Trophoblast cell (in vitro differentiated cells and primary cell): ENCODE data around the gene LIPC. TPM values are rescaled to one million over a fixed set of nuclear protein-coding genes. Genes with fewer than 3 reads are reported as not detected.

Experiments
- DNase-seq, 2 donors: peaks; one replicate each; pipeline ENCODE4 v3.0.0-alpha.2; 2016
- H2AFZ ChIP-seq: 2 replicates; pipeline ENCODE4 v1.6.1; 2013; ENCODE audit warnings: low read length, moderate library complexity, mild to moderate bottlenecking; ENCODE audit not compliant: insufficient read depth, poor library complexity
- H2AK5ac ChIP-seq: 2 replicates; pipeline ENCODE4 v1.6.1; 2013; ENCODE audit warnings: mild to moderate bottlenecking, low read length
- H2BK120ac ChIP-seq: 2 replicates; pipeline ENCODE4 v1.6.1; 2013; ENCODE audit warnings: low read length, mild to moderate bottlenecking, moderate library complexity; ENCODE audit not compliant: insufficient read depth, poor library complexity
- H2BK12ac ChIP-seq: 2 replicates; pipeline ENCODE4 v1.6.1; 2013; ENCODE audit warnings: mild to moderate bottlenecking, low read length, moderate library complexity
- H2BK5ac ChIP-seq: 2 replicates; pipeline ENCODE4 v1.6.1; 2013; ENCODE audit warnings: low read length, low read depth, moderate library complexity, mild to moderate bottlenecking; ENCODE audit not compliant: poor library complexity
- H3K14ac ChIP-seq: 2 replicates; pipeline ENCODE4 v1.6.1; 2013; ENCODE audit warnings: mild to moderate bottlenecking, low read length
- H3K18ac ChIP-seq: 2 replicates; pipeline ENCODE4 v1.6.1; 2013; ENCODE audit warnings: mild to moderate bottlenecking, low read length
- H3K23ac ChIP-seq: 2 replicates; pipeline ENCODE4 v1.6.1; 2013; ENCODE audit warnings: low read length
- H3K27ac ChIP-seq: 2 replicates; pipeline ENCODE4 v1.5.1; 2013; ENCODE audit warnings: low read depth, mild to moderate bottlenecking, inconsistent platforms, low read length, moderate library complexity
- H3K27me3 ChIP-seq: 2 replicates; pipeline ENCODE4 v1.6.1; 2013; ENCODE audit warnings: inconsistent platforms, mild to moderate bottlenecking, low read length, moderate library complexity; ENCODE audit not compliant: insufficient read depth
- H3K36me3 ChIP-seq, 2 experiments: 1 replicate in 1 of 2; 2 replicates in 1 of 2; pipeline ENCODE4 v1.6.1; 2013; ENCODE audit warnings: low read length in 2 of 2, mild to moderate bottlenecking in 2 of 2, moderate library complexity in 1 of 2; ENCODE audit not compliant: insufficient read depth in 2 of 2, control insufficient read depth in 1 of 2
- H3K4ac ChIP-seq: 2 replicates; pipeline ENCODE4 v1.6.1; 2013; ENCODE audit warnings: low read depth, mild to moderate bottlenecking, low read length, moderate library complexity
- H3K4me1 ChIP-seq, 2 experiments: 1 replicate in 1 of 2; 2 replicates in 1 of 2; pipeline ENCODE4 v1.6.1; 2013; ENCODE audit warnings: low read length in 2 of 2, mild to moderate bottlenecking in 2 of 2, moderate library complexity in 1 of 2; ENCODE audit not compliant: insufficient read depth in 2 of 2, control insufficient read depth in 1 of 2
- H3K4me2 ChIP-seq: 2 replicates; pipeline ENCODE4 v1.6.1; 2013; ENCODE audit warnings: inconsistent platforms, mild to moderate bottlenecking, low read length, moderate library complexity
- H3K4me3 ChIP-seq: 2 replicates; pipeline ENCODE4 v1.5.1; 2013; ENCODE audit warnings: mild to moderate bottlenecking, low read depth, low read length, inconsistent platforms
- H3K79me1 ChIP-seq: one replicate; pipeline ENCODE4 v1.6.1; 2013; ENCODE audit warnings: low read length
- H3K79me2 ChIP-seq: 2 replicates; pipeline ENCODE4 v1.6.1; 2013; ENCODE audit warnings: low read length, mild to moderate bottlenecking; ENCODE audit not compliant: control insufficient read depth, insufficient read depth, poor library complexity
- H3K9ac ChIP-seq: 2 replicates; pipeline ENCODE4 v1.6.1; 2013; ENCODE audit warnings: mild to moderate bottlenecking, low read length
- H3K9me3 ChIP-seq: 2 replicates; pipeline ENCODE4 v1.6.1; 2013; ENCODE audit warnings: low read depth, mild to moderate bottlenecking, control low read depth, inconsistent platforms, low read length; ENCODE audit not compliant: insufficient read depth
- H4K12ac ChIP-seq: 2 replicates; pipeline ENCODE4 v1.6.1; 2013; ENCODE audit warnings: low read depth, mild to moderate bottlenecking, low read length, moderate library complexity
- H4K8ac ChIP-seq: 2 replicates; pipeline ENCODE4 v1.6.1; 2013; ENCODE audit warnings: low read depth, mild to moderate bottlenecking, low read length, moderate library complexity
- H4K91ac ChIP-seq: one replicate; pipeline ENCODE4 v1.6.1; 2013; ENCODE audit warnings: low read depth, mild to moderate bottlenecking, low read length, moderate library complexity
- WGBS: extraction: QIAGEN DNeasy Blood & Tissue Kit; methylation state at CpG from one replicate; pipeline ENCODE4 v1.1.7; 2013; ENCODE audit warnings: missing lambda C conversion rate; ENCODE audit not compliant: insufficient read length, insufficient coverage; ENCODE audit errors: extremely low coverage; 5-methylcytosine and 5-hydroxymethylcytosine counted together
- polyA plus RNA-seq: library from polyadenylated mRNA; stranded (reverse); fragments of 200-250 nt; gene quantifications from 2 replicates; pipeline ENCODE4 v1.2.3, GENCODE V29; 2013

The LIPC gene
- polyA plus RNA-seq: 0.05 and 0.07 TPM in 2 replicates

- WGBS: no CpG with 5 or more reads among the region's 10 CpGs
- DNase-seq: no peak
- no peak within 1 kb of the TSS for H4K8ac ChIP-seq
Observed at GRCh38 chr15:58431221-58432149, at the start of gene LIPC. TSS of gene LIPC (plus strand) at chr15:58431991. CDS start at chr15:58432033, 42 bp downstream.

GRCh38 chr15:58383876-58384275 lies 47.9 kb upstream of the LIPC start:
- Histone ChIP-seq H3K4ac (no peak overlapping the region), H3K9me3 (no peaks in the 10 kb centered on the region), H2AFZ (no peak overlapping the region), H2BK12ac (no peak overlapping the region), H3K4me1 (peaks cover 3 to 5% of the 10 kb centered on the region in 2 experiments), H3K4me3 (no peak overlapping the region), H2AK5ac (no peak overlapping the region), H3K14ac (no peak overlapping the region), H3K4me2 (no peak overlapping the region), H2BK120ac (no peak overlapping the region), H4K91ac (no peak overlapping the region), H2BK5ac (no peak overlapping the region), H3K79me1 (peaks cover 10% of the 10 kb centered on the region), H3K9ac (no peak overlapping the region), H3K18ac (no peak overlapping the region), H3K27ac (no peak overlapping the region), H3K23ac (no peak overlapping the region), H4K8ac (no peak overlapping the region), H4K12ac (no peak overlapping the region), H3K27me3 (no peaks in the 10 kb centered on the region), H3K36me3 (no peaks in the 10 kb centered on the region), H3K79me2 (peaks cover 3% of the 10 kb centered on the region)
- DNase-seq: no peak
- no CpG with 5 or more reads among the region's 5 CpGs for WGBS

More at GRCh38 chr15:58431221-58432149, at the start of gene LIPC:
- H3K4ac ChIP-seq: no peak within 1 kb of the TSS
- H3K79me2 ChIP-seq: no peaks in the 10 kb centered on the region
- no peak within 1 kb of the TSS for H2AFZ ChIP-seq
- H4K91ac ChIP-seq: no peak within 1 kb of the TSS
- H2AK5ac ChIP-seq: no peak within 1 kb of the TSS
- no peak within 1 kb of the TSS for H3K14ac ChIP-seq
- no peak within 1 kb of the TSS for H3K9ac ChIP-seq
- H3K23ac ChIP-seq: no peak within 1 kb of the TSS
- no peak within 1 kb of the TSS for H2BK120ac ChIP-seq
- no peaks in the 10 kb centered on the region for H3K79me1 ChIP-seq
- H3K27ac ChIP-seq: no peak within 1 kb of the TSS
- H3K9me3 ChIP-seq: no peaks in the 10 kb centered on the region
- peaks cover 7 to 8% of the 10 kb centered on the region in 2 experiments for H3K4me1 ChIP-seq
- no peaks in the 10 kb centered on the region for H3K27me3 ChIP-seq
- no peak within 1 kb of the TSS for H2BK5ac ChIP-seq
- H2BK12ac ChIP-seq: no peak within 1 kb of the TSS
- no peaks in the 10 kb centered on the region for H3K36me3 ChIP-seq
- H3K4me2 ChIP-seq: no peak within 1 kb of the TSS
- no peak within 1 kb of the TSS for H4K12ac ChIP-seq
- no peak within 1 kb of the TSS for H3K4me3 ChIP-seq
- H3K18ac ChIP-seq: no peak within 1 kb of the TSS

- Histone ChIP-seq H2AK5ac (no peak overlapping the region), H3K79me1 (peaks cover 14% of the 10 kb centered on the region), H3K4me3 (no peak overlapping the region), H3K4ac (no peak overlapping the region), H3K36me3 (no peaks in the 10 kb centered on the region), H3K14ac (no peak overlapping the region), H3K18ac (no peak overlapping the region), H2BK120ac (no peak overlapping the region), H3K79me2 (peaks cover 5% of the 10 kb centered on the region), H2BK5ac (no peak overlapping the region), H3K4me2 (no peak overlapping the region), H3K4me1 (peaks cover 6 to 9% of the 10 kb centered on the region in 2 experiments), H2BK12ac (no peak overlapping the region), H3K9ac (no peak overlapping the region), H4K8ac (no peak overlapping the region), H3K27ac (no peak overlapping the region), H2AFZ (no peak overlapping the region), H4K12ac (no peak overlapping the region), H3K27me3 (no peaks in the 10 kb centered on the region), H4K91ac (no peak overlapping the region), H3K9me3 (no peaks in the 10 kb centered on the region), H3K23ac (no peak overlapping the region)
- no peak for DNase-seq
- no CpG with 5 or more reads among the region's 6 CpGs for WGBS
Observed at GRCh38 chr15:58384667-58385066, 47.1 kb upstream of the LIPC start.

- no CpG with 5 or more reads among the region's 3 CpGs for WGBS
- H3K9ac ChIP-seq: no peak overlapping the region
- no peaks in the 10 kb centered on the region for H3K36me3 ChIP-seq
- H4K91ac ChIP-seq: no peak overlapping the region
- H2BK120ac ChIP-seq: no peak overlapping the region
- H4K8ac ChIP-seq: no peak overlapping the region
- no peak overlapping the region for H3K14ac ChIP-seq
- no peak for DNase-seq
- H3K79me2 ChIP-seq: peaks cover 7% of the 10 kb centered on the region
- no peak overlapping the region for H2BK12ac ChIP-seq
- peaks cover 22% of the 10 kb centered on the region for H3K79me1 ChIP-seq
- no peak overlapping the region for H3K23ac ChIP-seq
- H3K18ac ChIP-seq: no peak overlapping the region
- H3K4ac ChIP-seq: no peak overlapping the region
- H3K9me3 ChIP-seq: no peaks in the 10 kb centered on the region
- H4K12ac ChIP-seq: no peak overlapping the region
- H3K4me2 ChIP-seq: no peak overlapping the region
- H3K4me1 ChIP-seq: peaks cover 11 to 14% of the 10 kb centered on the region in 2 experiments
- no peak overlapping the region for H2AK5ac ChIP-seq
- no peak overlapping the region for H3K27ac ChIP-seq
- no peaks in the 10 kb centered on the region for H3K27me3 ChIP-seq
- no peak overlapping the region for H3K4me3 ChIP-seq
- H2BK5ac ChIP-seq: no peak overlapping the region
- H2AFZ ChIP-seq: no peak overlapping the region
Observed at GRCh38 chr15:58386081-58386480, 45.7 kb upstream of the LIPC start.
